OCI-LY1 (cell line): ENCODE measurements around the gene CASQ1.

Experiments
- H2AFZ ChIP-seq: fragments of 200-600 bp; sonication (generic), shearing (Covaris generic); 2 replicates; pipeline ENCODE4 v1.6.0; 2014; ENCODE audit warnings: antibody characterized with exemption, mild to moderate bottlenecking, low read length
- H3F3A ChIP-seq: fragments of 200-600 bp; sonication (generic), shearing (Covaris generic); 2 replicates; pipeline ENCODE4 v1.6.0; 2014; ENCODE audit warnings: mild to moderate bottlenecking, antibody characterized with exemption, low read length, moderate library complexity; ENCODE audit not compliant: insufficient read depth
- H3K27ac ChIP-seq: fragments of 200-600 bp; sonication (generic); 2 replicates; pipeline ENCODE4 v1.5.1; 2014; ENCODE audit warnings: low read length, mixed run types, mild to moderate bottlenecking, low read depth; ENCODE audit not compliant: poor library complexity, severe bottlenecking
- H3K27me3 ChIP-seq: fragments of 200-600 bp; sonication (generic); 2 replicates; pipeline ENCODE4 v1.6.0; 2014; ENCODE audit warnings: antibody characterized with exemption, mild to moderate bottlenecking, low read length, moderate library complexity; ENCODE audit not compliant: insufficient read depth
- H3K36me3 ChIP-seq: fragments of 200-600 bp; sonication (generic); 2 replicates; pipeline ENCODE4 v1.6.1; 2014; ENCODE audit warnings: mild to moderate bottlenecking, antibody characterized with exemption, low read length, moderate library complexity, mixed read lengths; ENCODE audit not compliant: insufficient read depth
- H3K4me1 ChIP-seq: fragments of 200-600 bp; sonication (generic); 2 replicates; pipeline ENCODE4 v1.5.1; 2014; ENCODE audit warnings: mild to moderate bottlenecking, low read length, moderate library complexity; ENCODE audit not compliant: insufficient read depth, severe bottlenecking
- H3K4me2 ChIP-seq: fragments of 200-600 bp; sonication (generic), shearing (Covaris generic); 2 replicates; pipeline ENCODE4 v1.6.1; 2014; ENCODE audit warnings: low read length
- H3K4me3 ChIP-seq: fragments of 200-600 bp; sonication (generic); 2 replicates; pipeline ENCODE4 v1.5.1; 2014; ENCODE audit warnings: low read length, low read depth, mild to moderate bottlenecking, mixed read lengths; ENCODE audit not compliant: poor library complexity, severe bottlenecking
- H3K79me2 ChIP-seq: fragments of 200-600 bp; shearing (Covaris generic); 2 replicates; pipeline ENCODE4 v1.6.1; 2016; ENCODE audit warnings: mixed run types, low read length, mixed read lengths; ENCODE audit not compliant: insufficient read depth
- H3K9ac ChIP-seq: fragments of 200-600 bp; sonication (generic), shearing (Covaris generic); 2 replicates; pipeline ENCODE4 v1.6.1; 2014; ENCODE audit warnings: mild to moderate bottlenecking, low read length, mixed read lengths
- H3K9me2 ChIP-seq: fragments of 200-600 bp; sonication (generic), shearing (Covaris generic); 2 replicates; pipeline ENCODE4 v1.6.1; 2014; ENCODE audit warnings: low read depth, mild to moderate bottlenecking, low read length, mixed read lengths
- H3K9me3 ChIP-seq: fragments of 200-600 bp; shearing (Covaris generic); 2 replicates; pipeline ENCODE4 v1.6.1; 2014; ENCODE audit warnings: low read length, mixed read lengths
- H4K20me1 ChIP-seq: fragments of 200-600 bp; sonication (generic), shearing (Covaris generic); 2 replicates; pipeline ENCODE4 v1.6.0; 2016; ENCODE audit warnings: mild to moderate bottlenecking, low read length; ENCODE audit not compliant: insufficient read depth
- CTCF ChIP-seq: fragments of 200-600 bp; sonication (generic), shearing (Covaris generic); IDR thresholded peaks from 2 replicates; pipeline ENCODE4 v1.5.1; 2017; ENCODE audit warnings: mild to moderate bottlenecking, antibody characterized with exemption, low read length, moderate library complexity, mixed read lengths
- EZH2 ChIP-seq: fragments of 200-600 bp; sonication (generic), shearing (Covaris generic); IDR thresholded peaks from 2 replicates; pipeline ENCODE4 v1.8.0; 2017; ENCODE audit warnings: borderline replicate concordance, mixed run types, mild to moderate bottlenecking, antibody characterized with exemption, low read length, moderate library complexity, mixed read lengths

The CASQ1 gene

GRCh38 chr1:160239582-160240299, 49.4 kb downstream of the CASQ1 start:
- no peaks in the 10 kb centered on the region for H3K9me3 ChIP-seq
- H2AFZ ChIP-seq: no peak overlapping the region
- H3F3A ChIP-seq: no peaks in the 10 kb centered on the region
- no peak overlapping the region for H3K4me2 ChIP-seq
- peaks cover 91% of the 10 kb centered on the region for H3K36me3 ChIP-seq
- H3K27ac ChIP-seq: no peak overlapping the region
- no peaks in the 10 kb centered on the region for H4K20me1 ChIP-seq
- no peak for TF ChIP-seq CTCF
- TF ChIP-seq EZH2: no peak
- no peaks in the 10 kb centered on the region for H3K4me1 ChIP-seq
- H3K9me2 ChIP-seq: no peaks in the 10 kb centered on the region
- no peaks in the 10 kb centered on the region for H3K79me2 ChIP-seq
- no peaks in the 10 kb centered on the region for H3K27me3 ChIP-seq
- H3K9ac ChIP-seq: no peak overlapping the region
- no peak overlapping the region for H3K4me3 ChIP-seq

- Histone ChIP-seq H3K9me2 (no peaks in the 10 kb centered on the region), H3K79me2 (peaks cover 21% of the 10 kb centered on the region; the same call in 1 of the 2 replicates), H3K9me3 (no peaks in the 10 kb centered on the region), H3K4me1 (no peaks in the 10 kb centered on the region), H4K20me1 (no peaks in the 10 kb centered on the region), H3K9ac (no peak overlapping the region), H2AFZ (no peak overlapping the region), H3K4me2 (no peak overlapping the region), H3K36me3 (peaks cover 52% of the 10 kb centered on the region), H3F3A (no peaks in the 10 kb centered on the region), H3K27me3 (no peaks in the 10 kb centered on the region), H3K4me3 (no peak overlapping the region), H3K27ac (no peak overlapping the region)
- TF ChIP-seq CTCF: no peak
- TF ChIP-seq EZH2: no peak
Observed at GRCh38 chr1:160243767-160244166, 53.4 kb downstream of the CASQ1 start.

GRCh38 chr1:160244209-160244608, 53.8 kb downstream of the CASQ1 start:
- TF ChIP-seq CTCF: no peak
- no peak for TF ChIP-seq EZH2
- Histone ChIP-seq H3K9me2 (no peaks in the 10 kb centered on the region), H3K4me2 (no peak overlapping the region), H3K4me3 (no peak overlapping the region), H3K27ac (no peak overlapping the region), H3K36me3 (peaks cover 47% of the 10 kb centered on the region), H3F3A (no peaks in the 10 kb centered on the region), H3K27me3 (no peaks in the 10 kb centered on the region), H4K20me1 (no peaks in the 10 kb centered on the region), H3K9me3 (no peaks in the 10 kb centered on the region), H2AFZ (no peak overlapping the region), H3K9ac (no peak overlapping the region), H3K79me2 (peaks cover 24% of the 10 kb centered on the region), H3K4me1 (no peaks in the 10 kb centered on the region)
